GM19025 (cell line): Measurements from ENCODE around the gene TTLL7.
A peak's percentile ranks its signal among the peaks of the same experiment; 100 is the strongest.

Source experiments
- ATAC-seq: cut with Tn5 transposase; IDR thresholded peaks from one replicate; pipeline ENCODE4 v1.9.1; 2021; ENCODE audit warnings: mild to moderate bottlenecking, low read depth, moderate library complexity; ENCODE audit not compliant: unreplicated experiment

Gene TTLL7

GRCh38 chr1:83998498-83999315, at the start of gene TTLL7:
Gene TTLL7, minus strand, starts transcription at chr1:83999132. Its CDS starts 46,921 bp downstream, at chr1:83952211.
- ATAC-seq, result peak; percentile 87

GRCh38 chr1:84042461-84042860, 43.5 kb upstream of the TTLL7 start:
- ATAC-seq, result no peak

- ATAC-seq, result no peak
These were observed 39.1 kb upstream of the TTLL7 start for GRCh38 chr1:84037758-84038611.

- no peak for ATAC-seq
These were observed 32.9 kb upstream of the TTLL7 start for GRCh38 chr1:84031802-84032327.

GRCh38 chr1:84027368-84027767, 28.4 kb upstream of the TTLL7 start:
- ATAC-seq, result no peak

- no peak for ATAC-seq
These were observed 27.0 kb upstream of the TTLL7 start for GRCh38 chr1:84025966-84026365.

GRCh38 chr1:84021822-84022221, 22.9 kb upstream of the TTLL7 start:
- ATAC-seq, result no peak

- ATAC-seq, result no peak
These were observed 21.2 kb upstream of the TTLL7 start for GRCh38 chr1:84020151-84020550.

GRCh38 chr1:84019217-84019616, 20.3 kb upstream of the TTLL7 start:
- no peak for ATAC-seq

GRCh38 chr1:84013708-84014107, 14.8 kb upstream of the TTLL7 start:
- no peak for ATAC-seq

GRCh38 chr1:84012018-84012417, 13.1 kb upstream of the TTLL7 start:
- ATAC-seq, result no peak

GRCh38 chr1:84010136-84010535, 11.2 kb upstream of the TTLL7 start:
- ATAC-seq, result no peak

- no peak for ATAC-seq
These were observed 9.7 kb upstream of the TTLL7 start for GRCh38 chr1:84008631-84009030.

- no peak for ATAC-seq
These were observed 7.7 kb upstream of the TTLL7 start for GRCh38 chr1:84006591-84006990.

- no peak for ATAC-seq
These were observed 2.6 kb upstream of the TTLL7 start for GRCh38 chr1:84001501-84001900.

- ATAC-seq, result no peak
These were observed 2.1 kb upstream of the TTLL7 start for GRCh38 chr1:84000954-84001495.

- ATAC-seq, result no peak
These were observed 1.4 kb upstream of the TTLL7 start for GRCh38 chr1:84000196-84000885.

- peak; percentile 72 for ATAC-seq
These were observed 436 bp upstream of the TTLL7 start for GRCh38 chr1:83999316-83999819.

GRCh38 chr1:83998205-83998497, 781 bp downstream of the TTLL7 start:
- no peak for ATAC-seq

- no peak for ATAC-seq
These were observed 1.3 kb downstream of the TTLL7 start for GRCh38 chr1:83997631-83998030.
